ENCODE measurements around the gene UNG.

UNG gene

GRCh38 chr12:109121346-109121880, 24.0 kb downstream of the UNG start:
- DNase-seq, result no peak

GRCh38 chr12:109124878-109125648, 27.7 kb downstream of the UNG start:
- DNase-seq, result peak in 1 of 4 experiments; percentile 12

- DNase-seq, result no peak
Observed at GRCh38 chr12:109125791-109126190, 28.4 kb downstream of the UNG start.

GRCh38 chr12:109126784-109127183, 29.4 kb downstream of the UNG start:
- DNase-seq, result no peak

GRCh38 chr12:109127533-109128242, 30.3 kb downstream of the UNG start:
- no peak for DNase-seq

GRCh38 chr12:109130297-109131153, 33.1 kb downstream of the UNG start:
- DNase-seq, result no peak

- no peak for DNase-seq
Observed at GRCh38 chr12:109131154-109132050, 34.0 kb downstream of the UNG start.

- peak in 3 of 4 experiments; percentile 44 to 59 (median 47) for DNase-seq
Observed at GRCh38 chr12:109134186-109134917, 37.0 kb downstream of the UNG start.

GRCh38 chr12:109137055-109137454, 39.7 kb downstream of the UNG start:
- DNase-seq, result peak in 2 of 4 experiments; percentile 17 to 19

- DNase-seq, result no peak
Observed at GRCh38 chr12:109139360-109139759, 42.0 kb downstream of the UNG start.

- DNase-seq, result no peak
Observed at GRCh38 chr12:109139791-109140190, 42.4 kb downstream of the UNG start.

- no peak for DNase-seq
Observed at GRCh38 chr12:109140560-109140959, 43.2 kb downstream of the UNG start.

GRCh38 chr12:109144224-109144623, 46.8 kb downstream of the UNG start:
- no peak for DNase-seq

- peak in 3 of 4 experiments; percentile 35 to 53 (median 45) for DNase-seq
Observed at GRCh38 chr12:109147126-109147525, 49.7 kb downstream of the UNG start.

GRCh38 chr12:109147954-109148353, 50.6 kb downstream of the UNG start:
- no peak for DNase-seq

GRCh38 chr12:109150124-109150640, 52.8 kb downstream of the UNG start:
- DNase-seq, result no peak

- DNase-seq, result no peak
Observed at GRCh38 chr12:109151457-109151856, 54.1 kb downstream of the UNG start.

GRCh38 chr12:109153821-109154441, 56.5 kb downstream of the UNG start:
- DNase-seq, result no peak

GRCh38 chr12:109154451-109155438, 57.3 kb downstream of the UNG start:
- peak; percentile 81 to 95 (median 90) for DNase-seq

Data from suppressor macrophage (primary cell).